ENCODE data around the gene CAVIN3.

CAVIN3 gene

DNA sequence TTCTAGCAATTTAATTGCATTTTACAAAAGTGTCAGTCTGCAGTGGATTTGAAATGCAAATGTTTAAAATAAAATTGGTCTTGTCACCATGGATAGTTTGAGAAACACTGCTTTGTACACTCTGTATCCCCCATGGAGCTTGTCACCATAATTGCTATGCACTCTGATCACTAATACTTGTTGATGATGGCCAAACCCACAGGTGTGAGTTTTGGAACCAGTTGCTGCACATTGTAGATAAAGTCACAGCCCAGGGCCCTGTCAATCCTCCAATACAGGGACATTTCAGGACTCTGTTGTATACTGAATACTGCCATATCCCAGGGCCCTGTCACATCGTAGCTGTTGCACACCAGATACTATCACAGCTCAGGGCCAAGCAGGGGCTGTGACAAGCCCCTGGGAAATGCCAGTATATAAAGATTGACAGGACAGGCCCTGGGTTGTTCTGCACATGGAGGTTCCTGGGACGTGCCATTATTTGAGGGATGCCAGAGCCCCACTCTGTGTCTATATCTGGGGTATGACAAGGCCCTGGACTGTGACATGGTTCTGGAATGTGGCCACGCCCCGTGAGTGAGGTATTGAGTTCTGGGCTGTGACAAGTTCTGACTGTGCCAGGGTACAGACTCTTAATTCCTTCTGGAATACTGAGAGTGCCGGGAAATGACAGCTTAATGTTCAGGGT, 42.0 kb upstream of the CAVIN3 start:
- Histone ChIP-seq H3K9me3 (ENCODE audit: control insufficient read depth, insufficient read depth, low read length) (no peaks in the 10 kb centered on the region), H3K79me2 (ENCODE audit: control insufficient read depth, low read length) (no peaks in the 10 kb centered on the region), H3K4me2 (ENCODE audit: low read length) (no peak overlapping the region), H4K20me1 (ENCODE audit: control insufficient read depth, insufficient read depth, low read depth, low read length) (no peaks in the 10 kb centered on the region), H3F3A (ENCODE audit: control insufficient read depth, insufficient read depth) (no peaks in the 10 kb centered on the region), H3K4me1 (ENCODE audit: control insufficient read depth, low read length) (no peaks in the 10 kb centered on the region), H3K4me3 (ENCODE audit: low read length) (no peak overlapping the region), H3K36me3 (ENCODE audit: control insufficient read depth, low read length) (no peaks in the 10 kb centered on the region), H3K27me3 (ENCODE audit: control insufficient read depth, low read length) (peaks cover 6% of the 10 kb centered on the region), H3K9me2 (replicated peaks; ENCODE audit: control insufficient read depth, low read length) (no peaks in the 10 kb centered on the region), H3K27ac (ENCODE audit: low read depth, low read length) (no peak overlapping the region)
- no peak for TF ChIP-seq EZH2phosphoT487 (IDR thresholded peaks at IDR 0.05; ENCODE audit: borderline replicate concordance, low read length)
- TF ChIP-seq, protein P1, sequence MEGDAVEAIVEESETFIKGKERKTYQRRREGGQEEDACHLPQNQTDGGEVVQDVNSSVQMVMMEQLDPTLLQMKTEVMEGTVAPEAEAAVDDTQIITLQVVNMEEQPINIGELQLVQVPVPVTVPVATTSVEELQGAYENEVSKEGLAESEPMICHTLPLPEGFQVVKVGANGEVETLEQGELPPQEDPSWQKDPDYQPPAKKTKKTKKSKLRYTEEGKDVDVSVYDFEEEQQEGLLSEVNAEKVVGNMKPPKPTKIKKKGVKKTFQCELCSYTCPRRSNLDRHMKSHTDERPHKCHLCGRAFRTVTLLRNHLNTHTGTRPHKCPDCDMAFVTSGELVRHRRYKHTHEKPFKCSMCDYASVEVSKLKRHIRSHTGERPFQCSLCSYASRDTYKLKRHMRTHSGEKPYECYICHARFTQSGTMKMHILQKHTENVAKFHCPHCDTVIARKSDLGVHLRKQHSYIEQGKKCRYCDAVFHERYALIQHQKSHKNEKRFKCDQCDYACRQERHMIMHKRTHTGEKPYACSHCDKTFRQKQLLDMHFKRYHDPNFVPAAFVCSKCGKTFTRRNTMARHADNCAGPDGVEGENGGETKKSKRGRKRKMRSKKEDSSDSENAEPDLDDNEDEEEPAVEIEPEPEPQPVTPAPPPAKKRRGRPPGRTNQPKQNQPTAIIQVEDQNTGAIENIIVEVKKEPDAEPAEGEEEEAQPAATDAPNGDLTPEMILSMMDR (IDR thresholded peaks at IDR 0.05; ENCODE audit: low read depth, low read length, poor library complexity, severe bottlenecking), result no peak

DNA sequence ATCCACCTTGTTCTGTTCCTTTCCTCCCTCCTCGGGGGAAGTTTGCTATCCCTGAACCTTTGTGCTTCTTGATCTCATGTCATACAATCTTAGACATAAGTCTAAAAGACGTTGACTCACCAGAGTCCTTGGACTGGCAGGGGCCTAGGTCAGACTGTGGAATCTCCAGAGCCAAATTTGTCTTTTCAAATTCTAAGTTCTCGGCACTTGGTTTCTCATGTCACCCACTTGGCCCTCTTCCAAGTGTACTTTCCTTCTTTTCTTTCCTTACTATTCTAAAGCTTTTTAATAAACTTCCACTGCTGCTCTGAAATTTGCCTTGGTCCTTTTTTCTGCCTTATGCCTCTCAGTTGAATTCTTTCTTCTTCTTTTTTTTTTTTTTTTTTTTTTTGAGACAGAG, 39.9 kb upstream of the CAVIN3 start:
- Histone ChIP-seq H3K9me3 (ENCODE audit: control insufficient read depth, insufficient read depth, low read length) (no peaks in the 10 kb centered on the region), H3K4me1 (ENCODE audit: control insufficient read depth, low read length) (no peaks in the 10 kb centered on the region), H3F3A (ENCODE audit: control insufficient read depth, insufficient read depth) (no peaks in the 10 kb centered on the region), H4K20me1 (ENCODE audit: control insufficient read depth, insufficient read depth, low read depth, low read length) (no peaks in the 10 kb centered on the region), H3K79me2 (ENCODE audit: control insufficient read depth, low read length) (no peaks in the 10 kb centered on the region), H3K27me3 (ENCODE audit: control insufficient read depth, low read length) (peaks cover 3% of the 10 kb centered on the region), H3K4me2 (ENCODE audit: low read length) (no peak overlapping the region), H3K4me3 (ENCODE audit: low read length) (no peak overlapping the region), H3K9me2 (replicated peaks; ENCODE audit: control insufficient read depth, low read length) (no peaks in the 10 kb centered on the region), H3K27ac (ENCODE audit: low read depth, low read length) (no peak overlapping the region), H3K36me3 (ENCODE audit: control insufficient read depth, low read length) (no peaks in the 10 kb centered on the region)
- TF ChIP-seq EZH2phosphoT487 (IDR thresholded peaks at IDR 0.05; ENCODE audit: borderline replicate concordance, low read length), result no peak
- TF ChIP-seq, protein P1 (IDR thresholded peaks at IDR 0.05; ENCODE audit: low read depth, low read length, poor library complexity, severe bottlenecking), result no peak

DNA sequence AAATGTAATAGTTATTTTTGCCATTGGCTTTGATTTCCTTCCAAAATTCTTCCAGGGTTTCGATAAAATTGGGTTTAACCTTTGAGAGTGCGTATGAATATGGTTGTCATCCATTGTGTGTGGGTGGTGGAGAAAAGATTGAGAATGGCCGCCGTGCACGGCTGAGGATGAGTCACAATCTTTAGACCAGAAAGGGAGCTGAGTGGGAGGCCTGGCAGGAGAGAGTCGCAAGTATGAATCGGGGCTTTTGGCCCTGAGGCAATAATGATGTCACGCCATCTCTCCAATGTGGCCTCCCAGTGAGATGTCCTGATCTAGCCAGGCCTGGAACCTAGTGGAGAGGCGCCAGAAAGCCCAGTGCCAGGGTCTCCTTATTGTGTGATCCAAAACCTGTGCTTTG, 36.9 kb upstream of the CAVIN3 start:
- H3K36me3 ChIP-seq (ENCODE audit: control insufficient read depth, low read length), result no peaks in the 10 kb centered on the region
- TF ChIP-seq, protein P1 (IDR thresholded peaks at IDR 0.05; ENCODE audit: low read depth, low read length, poor library complexity, severe bottlenecking), result no peak
- no peak for TF ChIP-seq EZH2phosphoT487 (IDR thresholded peaks at IDR 0.05; ENCODE audit: borderline replicate concordance, low read length)
- H3K27ac ChIP-seq (ENCODE audit: low read depth, low read length), result no peak overlapping the region
- H3K79me2 ChIP-seq (ENCODE audit: control insufficient read depth, low read length), result no peaks in the 10 kb centered on the region
- no peaks in the 10 kb centered on the region for H3K9me2 ChIP-seq (replicated peaks; ENCODE audit: control insufficient read depth, low read length)
- H4K20me1 ChIP-seq (ENCODE audit: control insufficient read depth, insufficient read depth, low read depth, low read length), result no peaks in the 10 kb centered on the region
- 0 out of 2 replicates have a peak, but pooled peaks cover 2% of the 10 kb centered on the region for H3K4me1 ChIP-seq (ENCODE audit: control insufficient read depth, low read length)
- H3K4me3 ChIP-seq (ENCODE audit: low read length), result no peak overlapping the region
- no peaks in the 10 kb centered on the region for H3K27me3 ChIP-seq (ENCODE audit: control insufficient read depth, low read length)
- no peaks in the 10 kb centered on the region for H3F3A ChIP-seq (ENCODE audit: control insufficient read depth, insufficient read depth)
- no peak overlapping the region for H3K4me2 ChIP-seq (ENCODE audit: low read length)
- H3K9me3 ChIP-seq (ENCODE audit: control insufficient read depth, insufficient read depth, low read length), result no peaks in the 10 kb centered on the region
